NCI-H2196 (cell line): Measurements from ENCODE around the gene GREB1.

Source experiments
- DNase-seq: peaks from one replicate; lab custom pipeline; 2025; ENCODE audit not compliant: unreplicated experiment; lab: John Stamatoyannopoulos, UW

The GREB1 gene

GRCh38 chr2:11537951-11538350, 4.1 kb downstream of the GREB1 start:
- DNase-seq, result no peak

DNA sequence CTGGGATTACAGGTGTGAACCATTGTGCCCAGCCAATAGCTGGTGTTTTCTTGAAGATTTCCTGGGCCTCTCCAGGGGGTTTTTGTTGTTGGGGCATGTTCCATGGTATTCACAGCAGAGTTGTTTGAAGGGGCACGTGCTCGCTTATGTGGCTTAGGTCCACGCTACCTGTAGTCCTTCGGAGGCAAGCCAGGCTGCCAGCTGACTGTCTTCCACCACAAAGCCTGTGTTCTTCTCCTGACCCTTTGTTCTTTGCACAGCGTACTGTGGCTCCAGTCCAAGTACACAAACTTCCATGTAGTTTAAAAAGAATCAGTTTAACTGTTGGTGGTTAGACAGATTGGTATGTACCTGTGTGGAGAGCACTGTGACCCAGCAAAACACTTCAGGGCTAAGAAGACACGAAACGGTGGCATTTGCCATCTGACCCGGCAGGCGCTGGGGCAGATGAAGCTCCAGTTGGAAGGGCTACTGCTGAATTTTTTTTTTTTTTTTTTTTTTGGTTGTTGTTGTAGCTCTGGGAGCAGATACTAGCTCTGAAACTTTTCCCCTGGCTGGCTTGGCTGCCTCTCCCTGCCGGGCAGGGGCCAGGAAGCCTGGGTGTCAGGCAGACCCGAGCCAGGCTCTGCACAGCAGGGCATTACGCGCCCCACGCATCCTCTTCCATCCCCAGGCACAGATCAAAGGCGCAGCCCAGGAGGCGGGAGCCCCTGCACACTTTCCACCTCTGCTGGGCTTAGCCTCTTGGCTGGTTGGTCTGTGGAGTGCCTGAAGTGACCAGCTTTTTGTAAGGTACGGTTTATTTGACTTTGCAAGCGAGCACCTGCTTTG, 5.7 kb downstream of the GREB1 start:
- DNase-seq, result peak; percentile 87

- DNase-seq, result peak; percentile 44
These were observed 6.5 kb downstream of the GREB1 start for GRCh38 chr2:11540148-11540995.

- DNase-seq, result no peak
These were observed 7.3 kb downstream of the GREB1 start for GRCh38 chr2:11540996-11541692.

- DNase-seq, result no peak
These were observed 7.9 kb downstream of the GREB1 start for GRCh38 chr2:11541693-11542274.

GRCh38 chr2:11542275-11542819, 8.5 kb downstream of the GREB1 start:
- no peak for DNase-seq

- DNase-seq, result no peak
These were observed 9.7 kb downstream of the GREB1 start for GRCh38 chr2:11543337-11544216.

- no peak for DNase-seq
These were observed 12.2 kb downstream of the GREB1 start for GRCh38 chr2:11546072-11546471.

DNA sequence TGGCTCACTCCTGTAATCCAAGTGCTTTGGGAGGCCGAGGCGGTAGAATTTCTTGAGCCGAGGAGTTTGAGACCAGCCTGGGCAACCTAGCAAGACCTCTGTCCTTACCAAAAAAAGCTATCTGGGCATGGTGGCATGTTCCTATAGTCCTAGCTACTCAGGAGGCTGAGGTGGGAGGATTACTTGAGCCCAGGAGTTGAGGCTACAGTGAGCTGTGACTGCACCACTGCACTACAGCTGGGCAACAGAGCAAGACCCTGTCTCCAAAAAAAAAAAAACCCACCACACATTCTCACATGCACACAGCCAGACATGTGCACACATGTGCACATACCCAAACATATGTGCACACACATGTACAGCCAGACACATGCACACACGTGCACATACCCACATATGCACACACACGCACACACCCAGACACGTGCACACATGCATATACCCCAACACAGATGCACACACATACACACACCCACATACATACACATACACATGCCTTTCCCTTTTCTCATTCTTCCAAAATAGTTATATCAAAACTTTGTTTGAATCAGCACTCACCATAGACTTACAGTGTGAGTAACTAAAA, 14.2 kb downstream of the GREB1 start:
- DNase-seq, result no peak

- no peak for DNase-seq
These were observed 16.5 kb downstream of the GREB1 start for GRCh38 chr2:11550302-11550701.

DNA sequence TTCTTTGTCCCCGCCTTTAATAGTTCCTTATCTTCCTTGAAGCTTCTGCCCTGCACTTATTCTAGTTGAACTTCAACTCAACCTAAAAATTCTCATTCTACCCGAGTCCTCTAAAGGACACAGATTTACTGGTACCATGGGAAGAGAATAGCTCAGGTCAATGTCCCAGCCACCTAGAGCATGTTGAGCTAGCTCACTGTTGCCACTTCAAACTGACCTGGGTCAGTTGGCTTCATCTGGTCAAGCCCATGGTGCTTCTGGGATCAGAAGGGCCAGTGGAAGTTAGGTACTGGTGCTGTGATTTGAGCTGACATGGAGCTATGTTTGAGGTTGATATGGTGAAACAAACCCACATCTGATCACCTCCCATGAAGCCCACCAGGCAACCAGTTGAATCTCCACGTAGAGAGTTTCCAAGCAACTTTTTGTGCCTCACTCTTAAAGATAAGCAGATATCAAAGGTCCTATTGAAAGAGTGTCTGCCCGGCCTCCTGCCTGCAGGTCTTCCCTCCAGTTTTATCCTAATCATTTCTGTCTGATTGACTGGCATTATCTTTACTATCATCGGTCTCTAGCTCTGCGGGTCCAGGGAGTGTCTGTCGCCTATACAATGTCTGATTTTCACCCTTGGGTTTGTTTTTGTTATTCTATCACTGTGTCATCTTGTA, 17.2 kb downstream of the GREB1 start:
- no peak for DNase-seq

DNA sequence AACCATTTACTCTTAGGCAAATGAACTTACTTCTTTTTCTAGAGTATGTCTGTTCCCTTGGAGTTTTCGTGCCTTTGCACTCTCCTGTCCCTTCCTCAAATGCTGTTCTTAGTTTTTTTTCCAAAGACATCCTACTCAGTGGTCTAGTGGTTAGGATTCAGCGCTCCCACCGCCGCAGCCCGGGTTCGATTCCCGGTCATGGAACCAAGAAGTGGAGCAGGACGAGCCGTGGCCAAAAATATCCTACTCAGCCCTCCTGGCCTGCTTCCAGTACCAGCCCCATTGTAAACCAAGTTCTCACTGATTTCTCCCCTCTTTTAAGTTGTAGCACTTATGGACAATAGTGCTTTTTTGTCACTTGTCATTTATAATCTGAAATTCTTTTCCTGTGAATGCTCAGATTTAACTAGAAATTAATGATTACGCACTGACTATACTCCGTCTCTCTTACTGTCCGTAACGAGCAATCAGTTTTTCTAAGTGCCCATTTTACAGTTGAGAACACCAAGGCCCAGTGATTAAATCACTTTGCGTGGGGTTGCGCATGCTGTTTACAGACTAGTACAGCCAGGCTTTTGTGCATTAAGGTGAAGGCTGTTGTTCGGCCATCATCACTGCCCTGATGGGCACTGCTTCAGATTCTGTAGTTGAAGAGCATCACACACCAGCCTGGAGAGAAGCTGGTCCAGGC, 17.9 kb downstream of the GREB1 start:
- no peak for DNase-seq

DNA sequence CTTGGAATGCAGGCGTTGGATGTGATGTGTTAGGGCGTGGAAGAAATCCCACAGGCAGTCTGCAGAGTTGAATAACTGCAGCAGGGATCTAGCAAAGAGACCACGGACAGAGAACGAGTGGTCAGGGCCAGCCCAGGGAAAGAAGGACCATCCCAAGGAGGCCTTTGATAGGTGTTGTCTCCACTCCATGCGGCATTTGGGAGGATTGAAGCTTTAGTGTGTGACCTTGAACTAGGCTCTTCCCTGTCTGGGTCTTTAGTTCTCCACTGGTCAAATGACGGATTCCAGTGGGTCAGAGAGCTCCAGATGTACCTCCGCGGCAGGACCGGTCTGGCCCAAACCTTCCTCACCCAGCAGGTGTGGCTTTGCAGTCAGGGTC, 18.4 kb downstream of the GREB1 start:
- no peak for DNase-seq

DNA sequence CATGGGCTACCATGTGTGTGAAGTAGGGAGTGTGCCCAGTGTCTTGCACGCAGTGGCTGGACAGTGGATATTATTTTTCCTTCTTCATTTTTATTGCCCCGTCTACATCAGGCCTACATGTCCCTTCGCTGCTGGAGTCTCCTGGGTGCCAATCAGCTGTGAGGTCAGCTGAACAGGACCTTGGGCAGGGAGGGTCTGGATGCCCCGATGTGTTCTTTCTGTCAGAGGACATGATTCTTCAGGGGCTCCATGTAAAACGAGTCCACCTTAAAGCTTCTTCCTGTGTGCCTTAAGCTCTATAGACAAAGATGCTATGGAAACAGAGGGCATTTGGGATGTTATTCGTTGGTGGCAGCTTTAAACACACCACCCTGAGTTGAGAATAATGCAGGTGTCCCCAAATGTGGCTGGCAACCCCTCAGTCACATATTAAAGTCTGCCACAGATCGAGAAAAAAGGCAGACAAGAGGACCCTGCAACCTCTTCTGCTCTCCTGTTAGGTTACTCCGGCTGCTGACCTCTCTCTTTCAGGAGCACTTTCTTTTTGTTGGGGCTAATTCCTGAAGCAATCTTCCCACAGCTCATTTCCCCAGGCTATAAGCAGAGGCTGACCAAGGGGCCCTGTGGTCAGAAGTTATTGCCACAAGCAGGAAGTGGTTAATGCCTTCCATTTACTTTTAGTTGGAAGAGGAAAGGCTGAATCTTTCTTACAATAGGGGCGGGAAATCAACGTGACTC, 20.0 kb downstream of the GREB1 start:
- no peak for DNase-seq

GRCh38 chr2:11554399-11554716, 20.5 kb downstream of the GREB1 start:
- DNase-seq, result no peak

- DNase-seq, result no peak
These were observed 22.4 kb downstream of the GREB1 start for GRCh38 chr2:11556101-11556806.

GRCh38 chr2:11558214-11558886, 24.5 kb downstream of the GREB1 start:
- no peak for DNase-seq
